OCI-M2 (cell line): ENCODE data around the gene NUP155.
A peak's percentile ranks its signal among the peaks of the same experiment; 100 is the strongest.
"Not testable (repeated sequence)": the region's sequence is repeated elsewhere in the genome, so short reads cannot be mapped to it uniquely, and the experiment has no call there.

Source experiments
- DNase-seq: peaks from one replicate; lab custom pipeline; 2025; ENCODE audit not compliant: unreplicated experiment; lab: John Stamatoyannopoulos, UW

The NUP155 gene

GRCh38 chr5:37370864-37371726 lies at the start of gene NUP155:
TSS of gene NUP155 (minus strand) at chr5:37371106. CDS start at chr5:37370977, 129 bp downstream.
- DNase-seq, result peak; percentile 87

DNA sequence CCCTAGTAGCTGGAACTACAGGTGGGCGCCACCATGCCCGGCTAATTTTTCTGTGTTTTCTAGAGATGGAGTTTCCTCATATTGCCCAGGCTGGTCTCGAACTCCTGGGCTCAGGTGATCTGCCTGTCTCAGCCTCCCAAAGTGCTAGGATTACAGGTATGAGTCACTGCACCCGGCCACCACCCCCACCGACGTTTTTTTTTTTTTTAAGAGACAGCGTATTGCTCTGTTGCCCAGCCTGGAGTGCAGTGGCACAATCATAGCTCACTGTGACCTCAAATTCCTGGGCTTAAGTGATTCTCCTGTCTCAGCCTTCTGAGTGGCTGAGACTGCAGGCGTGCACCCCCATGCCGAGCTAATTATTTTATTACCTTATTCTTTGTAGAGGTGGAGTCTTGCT lies 46.4 kb upstream of the NUP155 start:
- no peak for DNase-seq

- DNase-seq, result not testable (repeated sequence)
Measured at GRCh38 chr5:37415456-37415855, 44.5 kb upstream of the NUP155 start.

DNA sequence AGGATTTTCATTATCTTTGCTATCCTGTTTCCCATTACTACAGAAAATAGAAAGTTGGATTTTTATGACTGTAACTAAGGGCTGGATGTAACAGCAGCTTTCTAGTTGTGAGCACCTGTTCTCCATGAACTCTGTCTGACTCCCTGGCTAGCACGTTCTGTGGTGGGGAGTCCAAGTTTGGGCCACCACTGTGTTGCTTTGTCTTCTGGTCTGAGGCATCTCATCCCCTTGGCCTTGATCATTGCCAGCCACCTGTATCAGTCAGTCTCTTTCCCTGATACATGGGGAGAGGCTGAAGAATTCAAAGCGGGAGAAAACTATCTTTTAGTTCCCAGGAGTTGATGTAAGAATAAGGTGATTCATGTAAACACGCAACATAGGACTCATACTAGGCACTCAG lies 41.6 kb upstream of the NUP155 start:
- DNase-seq, result no peak

- DNase-seq, result no peak
Measured at GRCh38 chr5:37400501-37400900, 29.6 kb upstream of the NUP155 start.

DNA sequence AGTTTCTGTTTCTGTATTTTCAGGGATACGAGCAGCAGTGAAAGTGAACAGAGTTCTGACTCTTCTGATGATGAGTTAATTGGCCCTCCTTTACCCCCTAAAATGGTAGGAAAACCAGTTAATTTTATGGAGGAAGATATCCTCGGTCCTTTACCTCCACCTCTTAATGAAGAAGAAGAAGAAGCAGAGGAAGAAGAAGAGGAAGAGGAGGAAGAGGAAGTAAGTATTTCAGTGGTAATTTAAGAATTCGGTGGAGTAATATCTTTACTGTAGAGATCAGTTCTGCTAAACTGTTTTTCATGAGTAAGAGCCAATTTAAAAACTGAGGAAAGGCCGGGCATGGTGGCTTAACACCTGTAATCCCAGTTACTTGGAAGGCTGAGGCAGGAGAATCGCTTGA lies 25.4 kb upstream of the NUP155 start:
- DNase-seq, result no peak

- no peak for DNase-seq
Measured at GRCh38 chr5:37391591-37391990, 20.7 kb upstream of the NUP155 start.

GRCh38 chr5:37379100-37379628 lies 8.3 kb upstream of the NUP155 start, which contains the start of gene WDR70:
TSS of gene WDR70 (plus strand) at chr5:37379318. CDS start at chr5:37379368, 50 bp downstream.
- peak; percentile 25 for DNase-seq

GRCh38 chr5:37378066-37378465 lies 7.2 kb upstream of the NUP155 start:
- not testable (repeated sequence) for DNase-seq

- no peak for DNase-seq
Measured at GRCh38 chr5:37375091-37375490, 4.2 kb upstream of the NUP155 start.

DNA sequence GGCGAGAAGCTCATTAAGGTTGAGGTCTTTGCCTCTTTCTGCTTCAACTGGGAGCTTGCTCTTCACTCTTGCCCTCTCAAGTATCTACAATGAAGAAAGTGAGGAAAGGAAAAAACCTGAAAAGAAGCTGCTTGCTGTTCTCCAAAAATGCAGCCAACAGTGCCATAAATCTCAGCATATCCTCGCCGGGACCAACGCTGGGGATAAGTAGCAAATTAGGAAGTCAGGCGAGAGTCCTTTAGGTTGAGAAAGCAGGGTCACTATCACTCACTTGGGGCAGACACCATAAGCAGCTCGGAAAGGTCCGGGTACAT lies 399 bp downstream of the NUP155 start:
- no peak for DNase-seq

GRCh38 chr5:37355161-37355560 lies 15.7 kb downstream of the NUP155 start:
- DNase-seq, result no peak

DNA sequence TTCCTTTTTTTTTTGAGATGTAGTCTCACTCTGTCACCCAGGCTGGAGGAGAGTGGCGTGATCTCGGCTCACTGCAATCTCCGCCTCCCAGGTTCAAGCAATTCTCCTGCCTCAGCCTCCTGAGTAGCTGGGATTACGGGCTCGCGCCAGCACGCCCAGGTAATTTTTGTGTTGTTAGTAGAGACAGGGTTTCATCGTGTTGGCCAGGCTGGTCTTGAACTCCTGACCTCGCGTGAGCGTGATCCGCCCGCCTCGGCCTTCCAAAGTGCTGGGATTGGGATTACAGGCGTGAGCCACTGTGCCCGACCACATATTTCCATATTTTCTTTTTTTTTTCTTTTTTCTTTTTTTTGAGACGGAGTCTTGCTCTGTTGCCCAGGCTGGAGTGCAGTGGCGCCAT lies 28.2 kb downstream of the NUP155 start:
- DNase-seq, result not testable (repeated sequence)

- DNase-seq, result not testable (repeated sequence)
Measured at GRCh38 chr5:37334754-37335153, 36.2 kb downstream of the NUP155 start.

DNA sequence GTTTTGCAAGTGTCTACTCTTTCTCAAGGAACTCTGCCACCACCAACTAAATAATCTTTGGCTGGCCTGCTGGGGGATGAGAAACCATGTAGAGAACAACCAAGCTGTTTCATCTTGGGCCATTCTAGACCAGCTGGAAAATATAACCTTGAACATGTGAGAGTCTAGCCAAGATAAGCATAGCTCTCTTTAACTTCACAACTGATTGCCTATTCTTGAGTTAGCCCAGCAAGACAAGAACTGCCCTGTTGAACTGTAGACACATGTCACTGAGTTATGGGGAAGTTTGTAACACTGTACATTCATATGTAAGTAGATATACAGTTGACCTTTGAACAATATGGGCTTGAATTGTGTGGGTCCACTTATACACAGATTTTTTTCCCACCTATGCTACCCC lies 44.4 kb downstream of the NUP155 start:
- no peak for DNase-seq

DNA sequence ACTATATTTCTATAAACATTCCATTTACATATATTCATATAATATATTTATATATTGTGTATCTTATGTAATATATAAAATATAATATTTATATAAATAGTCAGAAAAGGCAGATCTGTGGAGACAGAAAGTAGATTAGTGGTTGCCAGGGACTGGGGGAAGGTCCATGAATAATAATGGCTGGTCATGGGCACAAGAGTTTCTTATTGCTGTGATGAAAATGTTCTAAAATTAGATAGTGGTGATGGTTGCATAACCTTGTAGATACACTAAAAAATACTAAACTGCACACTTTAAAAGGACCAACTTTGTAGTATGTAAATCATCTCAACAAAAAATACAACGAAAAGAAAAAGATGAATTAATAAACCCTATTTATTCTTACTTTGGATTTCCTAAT lies 47.3 kb downstream of the NUP155 start:
- no peak for DNase-seq

DNA sequence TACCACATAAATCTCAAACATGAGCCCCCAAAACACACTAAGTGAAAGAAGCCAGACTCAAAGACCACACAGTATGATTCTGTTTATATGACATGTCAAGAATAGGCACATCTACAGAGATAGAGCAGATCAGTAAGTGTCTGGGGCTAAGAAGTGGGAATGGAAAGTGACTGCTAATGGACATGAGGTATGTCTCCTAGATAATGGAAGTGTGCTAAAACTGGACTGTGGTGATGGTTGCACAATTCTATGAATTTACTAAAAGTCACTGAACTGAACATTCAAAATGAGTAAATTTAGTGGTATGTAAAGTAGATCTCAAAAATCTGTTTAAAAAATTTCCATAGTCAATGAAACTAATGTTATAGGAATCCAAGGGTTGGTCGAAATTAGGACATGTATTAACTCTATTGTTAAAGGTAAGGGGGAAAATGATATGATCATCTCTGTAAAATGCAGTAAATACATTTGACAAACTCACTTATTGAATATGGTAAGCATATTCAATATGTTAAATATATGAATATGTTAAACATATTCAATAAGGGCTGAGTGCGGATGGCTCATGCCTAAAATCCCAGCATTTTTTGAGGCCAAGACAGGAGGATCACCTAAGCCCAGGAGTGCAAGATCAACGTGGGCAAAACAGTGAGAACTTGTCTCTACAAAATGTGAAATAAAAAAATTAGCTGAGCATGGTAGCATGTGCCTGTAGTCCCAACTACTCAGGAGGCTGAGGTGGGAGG lies 51.7 kb downstream of the NUP155 start:
- no peak for DNase-seq

DNA sequence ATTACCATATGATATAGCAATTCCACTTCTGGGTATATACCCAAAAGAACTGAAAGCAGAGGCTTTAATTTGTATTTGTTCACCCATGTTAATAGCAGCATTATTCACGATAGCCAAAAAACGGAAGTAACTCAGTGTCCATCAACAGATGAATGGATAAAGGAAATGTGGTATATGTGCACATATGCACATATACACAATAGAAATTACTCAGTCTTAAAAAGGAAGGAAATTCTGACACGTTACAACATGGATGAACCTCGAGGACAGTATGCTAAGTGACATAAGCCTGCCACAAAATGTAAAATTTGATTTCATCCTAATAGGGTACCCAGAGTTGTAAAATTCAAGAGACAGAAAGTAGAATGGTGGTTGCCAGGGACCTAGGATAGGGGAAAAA lies 54.9 kb downstream of the NUP155 start:
- DNase-seq, result no peak

DNA sequence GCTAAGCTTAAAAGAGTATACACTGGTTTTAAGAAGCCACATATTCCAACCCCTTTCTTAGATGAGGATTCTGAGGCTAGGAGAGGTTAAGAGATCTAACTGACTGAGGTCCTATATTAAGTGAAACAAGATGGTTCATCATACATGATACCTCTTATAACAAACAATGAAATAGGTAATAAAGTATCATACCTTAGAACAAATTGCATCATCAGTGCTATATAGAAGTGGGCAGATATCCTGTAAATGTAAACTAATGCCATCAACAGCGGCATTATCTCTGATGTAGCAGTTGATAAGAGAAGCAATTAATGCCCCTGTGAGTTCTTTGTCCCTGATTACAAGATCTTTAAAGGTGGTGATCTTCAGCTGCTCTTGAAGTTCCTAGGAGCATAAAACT lies 60.5 kb downstream of the NUP155 start:
- DNase-seq, result no peak

GRCh38 chr5:37308793-37309192 lies 62.1 kb downstream of the NUP155 start:
- no peak for DNase-seq

DNA sequence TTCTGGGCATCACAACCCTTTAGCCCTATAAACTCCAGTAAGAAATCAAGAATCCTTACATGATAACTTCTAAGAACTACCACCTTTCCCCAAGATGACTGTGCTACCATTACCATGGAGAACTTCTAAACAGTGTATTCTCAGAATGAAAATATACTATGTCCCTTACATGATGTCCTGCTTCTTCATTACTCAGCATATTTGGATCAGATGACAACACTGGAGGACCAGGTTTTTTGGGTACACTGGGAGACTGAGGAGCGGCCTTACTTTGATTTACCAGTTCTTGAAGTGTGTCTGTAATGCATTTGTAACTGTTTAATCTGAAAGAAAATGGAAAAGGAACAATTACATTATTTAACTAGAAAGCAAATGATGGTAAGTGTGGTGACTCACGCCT lies 66.0 kb downstream of the NUP155 start:
- DNase-seq, result no peak

DNA sequence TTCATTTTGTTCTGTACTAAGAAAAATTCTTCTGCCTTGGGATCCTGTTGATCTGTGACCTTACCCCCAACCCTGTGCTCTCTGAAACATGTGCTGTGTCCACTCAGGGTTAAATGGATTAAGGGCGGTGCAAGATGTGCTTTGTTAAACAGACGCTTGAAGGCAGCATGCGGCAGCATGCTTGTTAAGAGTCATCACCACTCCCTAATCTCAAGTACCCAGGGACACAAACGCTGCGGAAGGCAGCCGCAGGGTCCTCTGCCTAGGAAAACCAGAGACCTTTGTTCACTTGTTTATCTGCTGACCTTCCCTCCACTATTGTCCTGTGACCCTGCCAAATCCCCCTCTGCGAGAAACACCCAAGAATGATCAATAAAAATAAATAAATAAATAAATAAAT lies 74.6 kb downstream of the NUP155 start:
- DNase-seq, result not testable (repeated sequence)
